NCI-H446 (cell line): ENCODE data around the gene DEPP1.
A peak's percentile ranks its signal among the peaks of the same experiment; 100 is the strongest.

Experiments used
- DNase-seq, 2 experiments: peaks; one replicate each; lab custom pipeline; 2025; lab: John Stamatoyannopoulos, UW

Gene DEPP1

GRCh38 chr10:44966816-44967509 lies 11.6 kb downstream of the DEPP1 start:
- DNase-seq = no peak

DNA sequence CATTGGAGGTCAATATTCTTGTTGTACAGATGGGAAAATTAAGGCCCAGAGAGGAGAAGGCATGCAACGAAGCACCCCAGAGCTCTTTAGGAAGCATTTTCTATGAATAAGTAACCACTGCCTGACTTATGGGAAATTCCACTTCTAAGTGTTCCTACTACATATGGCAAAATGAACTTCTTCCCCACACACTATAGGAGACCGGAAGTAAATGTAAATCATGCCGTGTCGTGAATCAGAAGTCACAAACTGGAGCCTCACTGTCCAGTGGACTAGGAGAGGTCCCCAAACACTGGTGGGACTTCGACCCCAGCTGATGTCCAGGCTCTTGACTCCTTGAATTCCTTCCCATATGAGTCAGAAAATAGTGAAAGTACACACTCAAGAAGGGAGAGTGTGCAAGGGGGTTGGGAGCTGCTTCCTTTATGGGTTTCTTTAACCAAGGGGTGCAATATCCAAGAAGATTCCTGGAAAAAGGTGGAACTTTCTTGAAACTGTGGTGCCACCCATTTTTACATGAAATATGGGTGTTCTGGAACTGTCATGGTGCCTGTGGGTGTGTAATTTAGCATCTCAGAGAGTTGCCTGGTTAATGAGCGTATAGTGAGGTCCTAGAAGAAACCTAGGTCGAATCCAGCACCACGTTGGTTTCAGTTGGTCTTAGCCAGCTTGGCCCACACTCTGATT lies 12.3 kb downstream of the DEPP1 start:
- DNase-seq = no peak

DNA sequence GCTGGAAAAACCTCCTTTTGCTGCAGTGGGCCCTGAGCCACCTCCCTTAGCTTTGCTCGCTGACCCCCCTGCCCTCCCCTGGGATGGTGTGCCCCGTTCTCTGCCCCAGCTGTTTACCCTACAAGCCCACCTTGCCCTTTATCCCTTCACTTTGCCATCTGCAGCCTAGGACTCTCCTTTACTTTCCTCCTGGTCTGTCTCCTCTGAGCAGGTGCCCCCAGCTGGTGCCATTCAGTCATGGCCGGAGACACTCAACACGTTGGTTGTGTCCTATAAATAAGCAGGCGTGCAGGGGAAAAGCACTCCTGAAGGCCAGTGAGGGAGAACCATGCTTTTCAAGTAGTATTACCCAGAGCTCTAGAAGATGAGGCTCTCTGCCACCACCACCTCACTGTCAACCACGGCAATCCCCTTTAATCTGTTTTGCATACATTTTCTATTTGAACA lies 12.9 kb downstream of the DEPP1 start:
- no peak for DNase-seq

DNA sequence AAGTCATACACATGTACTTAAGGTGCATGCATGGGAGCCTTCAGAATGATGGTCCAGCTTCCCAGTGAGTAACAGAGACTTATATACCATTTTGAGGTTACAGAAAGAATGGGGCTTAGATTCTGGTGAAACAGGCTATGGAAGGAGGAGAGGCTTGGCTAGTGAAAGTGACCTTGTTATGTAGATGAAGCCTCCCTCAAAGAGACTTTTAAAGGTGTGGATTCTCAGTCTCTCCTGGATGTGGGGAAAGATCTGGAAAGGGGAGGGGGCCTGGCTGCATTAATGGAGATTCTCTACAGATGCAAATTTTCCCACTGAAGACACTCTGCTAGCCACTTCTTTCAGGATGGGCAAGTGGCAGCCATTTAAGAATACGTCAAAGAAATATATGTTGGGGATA lies 13.5 kb downstream of the DEPP1 start:
- DNase-seq = no peak

GRCh38 chr10:44963772-44964633 lies 14.6 kb downstream of the DEPP1 start:
- DNase-seq = no peak

- DNase-seq = no peak
Measured at GRCh38 chr10:44962870-44963738, 15.5 kb downstream of the DEPP1 start.

- no peak for DNase-seq
Measured at GRCh38 chr10:44961931-44962750, 16.5 kb downstream of the DEPP1 start.

GRCh38 chr10:44961230-44961571 lies 17.4 kb downstream of the DEPP1 start:
- no peak for DNase-seq

- no peak for DNase-seq
Measured at GRCh38 chr10:44960482-44961229, 18.0 kb downstream of the DEPP1 start.

DNA sequence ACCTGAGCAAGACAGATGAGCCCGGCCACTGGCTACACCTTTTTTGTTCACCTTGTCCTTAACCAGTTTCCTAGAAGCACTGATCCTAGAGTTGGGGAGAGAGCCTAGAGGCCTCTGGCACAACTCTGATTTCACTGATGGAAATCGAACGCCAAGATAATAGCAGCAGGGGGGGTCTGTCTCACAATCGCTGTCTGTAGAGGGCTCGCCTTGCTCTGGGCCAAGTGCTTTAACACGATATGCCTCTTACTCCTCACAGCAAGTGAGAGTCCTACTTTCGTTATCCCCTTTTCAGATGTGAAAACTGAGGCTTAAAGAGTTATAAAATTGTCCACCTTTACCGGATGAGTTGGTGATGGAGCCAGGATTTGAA lies 18.5 kb downstream of the DEPP1 start:
- DNase-seq = no peak

- DNase-seq = peak; percentile 27 to 69
Measured at GRCh38 chr10:44959247-44960087, 19.1 kb downstream of the DEPP1 start, which contains the start of gene RASSF4. RASSF4 (plus strand) TSS chr10:44959802; CDS start chr10:44970203, 10,401 bp downstream.

DNA sequence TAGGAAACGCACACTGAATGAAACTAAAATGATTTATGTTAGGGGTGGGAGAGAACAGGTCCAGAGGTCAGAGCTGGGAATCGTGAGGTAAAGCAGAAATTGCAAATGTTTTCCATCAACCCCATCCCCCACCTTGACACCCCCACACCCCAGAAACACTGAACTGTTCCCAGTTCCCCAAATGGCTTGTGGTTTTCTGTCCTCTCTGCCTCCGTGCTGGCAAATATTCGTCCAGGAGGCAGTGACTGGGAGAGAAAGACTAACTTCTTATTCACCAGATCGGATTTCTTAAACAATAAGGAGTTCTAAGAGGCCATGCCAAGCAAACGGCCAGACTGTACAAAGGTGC lies 19.7 kb downstream of the DEPP1 start:
- DNase-seq = no peak

DNA sequence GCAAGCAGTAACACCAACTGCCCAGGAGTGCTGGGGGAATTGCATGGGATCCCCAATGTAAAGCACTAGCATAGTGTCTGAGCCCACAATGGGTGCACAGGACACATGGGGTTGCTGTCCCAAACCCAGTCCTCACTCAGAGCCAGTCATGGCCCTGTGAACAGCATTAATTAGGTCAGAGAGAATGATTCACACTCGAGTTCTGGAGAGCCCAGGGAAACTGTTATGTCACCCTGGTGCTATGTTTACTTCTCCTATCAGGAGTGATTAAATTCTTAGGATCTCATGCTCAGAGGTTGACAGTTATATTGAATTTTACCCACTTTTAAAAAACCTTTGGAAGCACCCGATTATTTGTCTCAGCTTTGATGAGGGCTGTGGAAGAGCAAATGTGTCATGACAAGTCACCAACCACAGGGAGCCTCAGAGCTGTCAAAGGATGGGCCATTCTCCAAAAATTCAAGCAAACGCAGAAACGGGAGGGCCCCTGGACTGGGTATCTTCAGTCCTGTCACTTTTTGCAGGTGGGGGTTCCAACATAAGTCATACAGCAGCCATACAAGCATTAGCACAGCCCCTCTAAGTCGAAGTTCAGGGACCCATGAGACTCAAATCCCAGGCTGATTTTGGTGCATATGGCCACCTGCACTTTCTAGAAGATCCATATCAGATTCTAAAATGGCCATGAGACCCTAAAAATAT lies 20.3 kb downstream of the DEPP1 start:
- DNase-seq = no peak

GRCh38 chr10:44956717-44957706 lies 21.6 kb downstream of the DEPP1 start:
- DNase-seq = no peak

DNA sequence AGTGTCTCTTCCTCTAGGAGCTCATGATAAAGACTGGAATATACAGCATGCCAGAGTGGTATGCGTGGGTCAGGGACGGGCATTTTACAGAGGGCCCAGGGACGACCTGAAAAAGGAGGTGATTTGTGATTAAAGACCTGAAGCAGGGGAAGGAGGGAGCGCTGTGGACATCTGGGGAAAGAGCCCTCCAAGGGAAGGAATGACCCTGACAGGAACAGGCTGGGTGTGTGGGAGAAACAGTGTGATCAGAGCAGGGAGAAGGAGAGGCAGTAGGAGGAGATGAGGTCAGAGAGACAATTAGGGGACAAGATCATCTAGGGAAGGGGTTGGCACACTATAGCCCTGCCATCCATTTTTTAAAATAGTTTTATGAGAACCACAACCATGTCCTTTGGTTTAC lies 22.4 kb downstream of the DEPP1 start:
- no peak for DNase-seq

- peak in 1 of 2 experiments; percentile 49 for DNase-seq
Measured at GRCh38 chr10:44955413-44956070, 23.1 kb downstream of the DEPP1 start.

- no peak for DNase-seq
Measured at GRCh38 chr10:44954962-44955361, 23.6 kb downstream of the DEPP1 start.
